ENCODE measurements around the gene FNBP1. TPM values are rescaled to one million over a fixed set of nuclear protein-coding genes. Genes with fewer than 3 reads are reported as not detected.
A peak's percentile ranks its signal among the peaks of the same experiment; 100 is the strongest.

The FNBP1 gene
- total RNA-seq, 8 experiments from 2014 or later, result 18.1 to 85.3 (median 29.3) TPM

DNA sequence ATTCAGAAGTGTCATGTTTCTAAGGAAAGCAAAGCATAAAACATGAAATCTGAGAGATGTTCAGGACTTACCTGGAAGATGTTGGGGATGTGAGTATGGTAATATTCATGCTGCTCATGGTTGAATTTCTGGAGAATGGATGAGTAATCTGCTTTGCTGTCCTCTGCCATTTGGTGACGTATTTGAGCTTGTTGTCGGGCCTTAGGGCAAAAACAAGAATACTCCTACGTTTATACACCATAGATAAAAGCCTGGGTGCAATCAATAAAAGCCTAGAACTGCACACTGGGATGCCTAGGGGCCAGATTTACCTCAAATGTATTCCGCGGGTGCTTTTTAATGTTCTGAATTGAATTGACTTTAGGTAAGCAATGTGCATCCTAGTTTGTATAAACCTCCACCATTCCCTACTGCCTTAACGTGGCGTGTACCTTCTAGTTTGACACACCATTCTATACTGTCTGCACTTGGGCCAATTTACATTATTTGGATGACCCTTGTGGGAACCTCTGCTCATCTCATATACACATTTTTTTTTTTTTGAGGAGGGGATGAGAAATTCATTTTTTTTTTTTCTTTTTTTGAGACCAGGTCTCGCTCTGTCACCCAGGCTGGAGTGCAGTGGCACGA lies 113.4 kb downstream of the FNBP1 start:
- Histone ChIP-seq H3K4me1 (replicated peaks in 1 of 2) (peaks cover 13 to 14% of the 10 kb centered on the region in 2 donors), H3K27ac (no peak overlapping the region), H3K4me3 (no peak overlapping the region)
- in situ Hi-C loops (cut with MboI; ENCODE audit: low pct_unique_long_range_greater_than_20kb in 2 of 9, low sequenced_read_pairs in 9 of 9, unreplicated experiment in 9 of 9), result no loop called here
- ATAC-seq (replicated peaks in 6 of 8), result peak in 1 of 8 experiments; percentile 27
- WGBS, 10 experiments, result 71 to 100% (median 94%) methylated on average over 1 to 9 of the region's 9 CpGs

DNA sequence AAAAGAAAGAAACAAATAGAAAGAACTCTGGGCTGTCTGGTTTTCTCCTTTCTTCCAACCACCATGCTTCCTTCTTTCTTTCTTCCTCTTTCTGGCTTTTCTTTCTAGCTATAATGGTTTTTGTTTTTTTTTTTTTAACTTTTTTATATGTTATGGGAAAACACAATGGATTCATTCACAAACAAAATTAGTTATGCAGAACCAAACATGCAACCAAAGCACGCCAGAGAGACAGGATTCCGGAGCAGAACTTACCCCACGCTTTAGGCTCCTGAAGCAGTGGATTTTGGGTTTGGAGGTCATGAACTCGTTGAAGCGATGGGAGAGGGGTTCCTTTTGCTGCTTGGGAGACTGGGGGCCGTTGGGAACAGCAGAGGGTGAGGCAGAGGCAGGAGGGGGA lies 119.4 kb downstream of the FNBP1 start:
- no peak overlapping the region for H3K27ac ChIP-seq
- 60 to 100% (median 93%) methylated on average over 1 to 4 of the region's 6 CpGs; no CpG with 5 or more reads in 1 of the 10 experiments for WGBS, 10 experiments
- H3K4me3 ChIP-seq, result no peak overlapping the region
- no peak for ATAC-seq (replicated peaks in 6 of 8)
- in situ Hi-C loops (cut with MboI; ENCODE audit: low pct_unique_long_range_greater_than_20kb in 2 of 9, low sequenced_read_pairs in 9 of 9, unreplicated experiment in 9 of 9), result no loop called here
- no peaks in the 10 kb centered on the region for H3K4me1 ChIP-seq (replicated peaks in 1 of 2)

DNA sequence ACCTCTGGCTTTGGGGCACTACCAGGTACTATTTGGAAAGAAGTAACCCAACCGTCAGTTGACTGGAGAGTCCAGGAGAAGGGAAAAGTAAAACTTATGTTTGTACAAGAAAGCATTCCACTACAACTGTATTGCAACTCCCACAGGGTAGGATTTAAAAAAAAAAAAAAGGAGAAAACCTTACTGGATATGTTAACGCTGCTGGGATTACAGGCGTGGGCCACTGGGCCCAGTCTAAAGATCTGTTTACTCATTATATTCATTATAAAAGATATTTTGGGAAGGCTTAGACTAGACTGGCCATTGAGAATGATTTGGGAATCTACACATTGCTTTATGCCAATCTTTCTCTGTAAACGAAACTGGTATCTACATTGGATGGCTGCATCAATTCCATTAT lies 121.1 kb downstream of the FNBP1 start:
- H3K27ac ChIP-seq, result no peak overlapping the region
- ATAC-seq (replicated peaks in 6 of 8), result peak in 2 of 8 experiments; percentile 58 to 61
- H3K4me3 ChIP-seq, result no peak overlapping the region
- in situ Hi-C loops (cut with MboI; ENCODE audit: low pct_unique_long_range_greater_than_20kb in 2 of 9, low sequenced_read_pairs in 9 of 9, unreplicated experiment in 9 of 9), result no loop called here
- 60 to 97% (median 90%) methylated on average over 1 to 4 of the region's 4 CpGs; no CpG with 5 or more reads in 3 of the 10 experiments for WGBS, 10 experiments
- H3K4me1 ChIP-seq (replicated peaks in 1 of 2), result no peaks in the 10 kb centered on the region

DNA sequence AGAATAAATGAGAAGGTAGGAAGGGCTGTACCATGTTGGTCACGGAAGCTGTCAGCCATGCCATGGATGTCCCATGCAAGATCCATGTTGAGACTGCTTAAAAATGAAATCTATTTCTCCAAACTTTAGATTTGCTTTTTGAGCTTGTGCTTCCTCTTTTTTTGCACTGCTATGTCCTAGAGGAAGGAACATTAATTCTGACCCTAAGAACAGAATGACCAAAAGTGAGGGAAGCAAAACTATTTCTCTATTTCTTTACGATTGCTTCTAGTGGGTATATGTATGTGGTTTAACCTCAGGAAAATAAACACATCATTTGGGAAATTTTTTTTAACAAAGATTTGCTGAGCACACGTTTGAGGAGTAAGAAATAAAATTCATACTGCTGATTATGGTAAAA lies 123.1 kb downstream of the FNBP1 start:
- no peak for ATAC-seq (replicated peaks in 6 of 8)
- 76 to 100% (median 94%) methylated on average over 1 to 3 of the region's 3 CpGs for WGBS, 10 experiments
- Histone ChIP-seq H3K4me1 (replicated peaks in 1 of 2) (no peaks in the 10 kb centered on the region), H3K27ac (no peak overlapping the region), H3K4me3 (no peak overlapping the region)
- in situ Hi-C loops (cut with MboI; ENCODE audit: low pct_unique_long_range_greater_than_20kb in 2 of 9, low sequenced_read_pairs in 9 of 9, unreplicated experiment in 9 of 9), result no loop called here

DNA sequence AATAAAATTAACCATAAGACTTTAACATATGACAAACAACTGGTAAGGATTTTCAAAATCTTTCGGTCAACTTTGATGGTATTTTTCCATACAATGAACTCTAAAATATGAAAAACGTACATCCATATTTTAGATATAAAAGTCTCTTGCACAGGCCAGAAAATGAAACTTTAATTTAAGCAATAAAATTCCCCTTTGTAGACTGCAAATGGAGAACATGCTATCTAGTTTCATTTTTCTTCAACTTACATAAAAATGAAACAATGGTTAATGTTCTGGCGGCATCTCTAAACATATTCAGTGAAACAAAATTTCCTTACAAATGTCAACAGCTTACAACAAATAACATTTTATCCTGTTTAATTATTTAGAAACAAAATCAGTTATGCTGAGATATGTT lies 123.7 kb downstream of the FNBP1 start:
- 0 to 100% (median 62%) methylated on average over 1 to 3 of the region's 3 CpGs for WGBS, 10 experiments
- H3K4me1 ChIP-seq (replicated peaks in 1 of 2), result no peaks in the 10 kb centered on the region
- ATAC-seq (replicated peaks in 6 of 8), result no peak
- H3K4me3 ChIP-seq, result no peak overlapping the region
- in situ Hi-C loops (cut with MboI; ENCODE audit: low pct_unique_long_range_greater_than_20kb in 2 of 9, low sequenced_read_pairs in 9 of 9, unreplicated experiment in 9 of 9), result no loop called here
- no peak overlapping the region for H3K27ac ChIP-seq

DNA sequence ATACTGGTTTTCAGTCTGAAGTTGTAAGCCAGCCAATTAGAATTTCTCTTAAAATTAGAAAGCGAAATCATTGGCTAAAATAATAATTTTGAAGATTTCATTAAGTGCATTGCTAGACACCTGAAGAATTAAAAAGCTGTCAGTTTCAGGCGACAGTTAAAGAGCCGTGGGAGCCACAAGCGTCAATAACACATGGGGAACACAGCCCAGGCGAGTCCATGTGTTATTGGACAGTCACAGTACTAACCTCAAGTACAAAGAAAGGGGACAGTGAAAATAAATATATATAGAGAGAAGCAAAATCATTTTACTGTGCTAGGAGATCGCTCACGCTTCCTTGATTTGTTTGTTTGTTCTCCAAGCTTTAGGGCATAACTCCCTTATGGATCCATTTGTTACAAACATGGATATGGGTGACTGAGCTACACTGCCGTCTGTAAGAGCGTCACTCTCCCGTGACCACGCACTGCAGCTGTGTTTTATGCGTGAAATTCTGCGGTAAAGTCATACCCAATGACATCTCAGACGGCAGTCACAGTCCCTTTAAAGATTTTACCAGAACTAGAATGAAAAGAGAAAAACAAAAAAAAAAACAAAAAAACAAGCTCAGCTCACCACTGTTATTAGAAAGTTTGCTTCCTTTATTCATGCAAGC lies 124.6 kb downstream of the FNBP1 start:
- WGBS, 10 experiments, result 71 to 100% (median 95%) methylated on average over 1 to 14 of the region's 14 CpGs
- Histone ChIP-seq H3K4me3 (no peak overlapping the region), H3K27ac (no peak overlapping the region), H3K4me1 (replicated peaks in 1 of 2) (no peaks in the 10 kb centered on the region)
- in situ Hi-C loops (cut with MboI; ENCODE audit: low pct_unique_long_range_greater_than_20kb in 2 of 9, low sequenced_read_pairs in 9 of 9, unreplicated experiment in 9 of 9), result no loop called here
- no peak for ATAC-seq (replicated peaks in 6 of 8)

DNA sequence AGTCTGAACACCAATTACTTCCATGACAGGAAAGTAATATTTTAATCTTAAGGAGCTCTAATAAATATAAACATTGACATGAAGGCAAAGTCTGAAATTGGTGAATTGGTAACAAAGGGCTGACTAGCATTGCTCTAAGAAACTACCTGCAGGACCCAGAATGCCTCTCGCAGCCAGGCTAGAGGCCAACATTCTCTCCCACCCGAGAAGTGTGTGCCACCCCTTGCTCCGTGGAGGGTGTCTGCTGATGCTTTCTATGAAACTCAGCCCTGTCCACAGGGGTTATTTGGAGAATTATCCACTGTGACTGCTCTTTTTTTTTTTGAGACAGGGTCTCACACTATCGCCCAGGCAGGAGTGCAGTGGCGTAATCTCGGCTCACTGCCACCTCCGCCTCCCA lies 126.3 kb downstream of the FNBP1 start:
- no peak for ATAC-seq (replicated peaks in 6 of 8)
- no peaks in the 10 kb centered on the region for H3K4me1 ChIP-seq (replicated peaks in 1 of 2)
- in situ Hi-C loops (cut with MboI; ENCODE audit: low pct_unique_long_range_greater_than_20kb in 2 of 9, low sequenced_read_pairs in 9 of 9, unreplicated experiment in 9 of 9), result no loop called here
- no peak overlapping the region for H3K4me3 ChIP-seq
- H3K27ac ChIP-seq, result no peak overlapping the region
- WGBS, 10 experiments, result 80 to 98% (median 92%) methylated on average over 1 to 5 of the region's 7 CpGs; no CpG with 5 or more reads in 5 of the 10 experiments

DNA sequence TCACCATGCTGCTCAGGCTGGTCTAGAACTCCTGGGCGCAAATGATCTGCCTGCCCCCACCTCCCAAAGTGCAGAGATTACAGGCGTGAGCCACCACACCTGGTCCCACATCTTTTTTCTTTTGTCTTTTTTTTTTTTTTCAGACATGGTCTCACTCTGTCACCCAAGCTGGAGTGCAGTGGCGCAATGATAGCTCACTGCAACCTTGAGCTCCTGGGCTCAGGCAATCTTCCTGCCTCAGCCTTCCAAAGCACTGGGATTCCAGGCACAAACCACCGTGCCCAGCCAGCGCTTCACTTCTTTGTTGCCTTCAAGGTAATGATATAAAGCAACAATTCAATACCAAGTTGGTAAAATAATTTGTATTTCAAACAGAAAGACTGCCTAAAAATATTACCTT lies 128.9 kb downstream of the FNBP1 start:
- no peak overlapping the region for H3K27ac ChIP-seq
- in situ Hi-C loops (cut with MboI; ENCODE audit: low pct_unique_long_range_greater_than_20kb in 2 of 9, low sequenced_read_pairs in 9 of 9, unreplicated experiment in 9 of 9), result no loop called here
- 88 to 100% (median 95%) methylated on average over 1 to 5 of the region's 5 CpGs; no CpG with 5 or more reads in 3 of the 10 experiments for WGBS, 10 experiments
- no peak overlapping the region for H3K4me3 ChIP-seq
- ATAC-seq (replicated peaks in 6 of 8), result no peak
- peaks cover 1 to 7% of the 10 kb centered on the region in 2 donors for H3K4me1 ChIP-seq (replicated peaks in 1 of 2)

DNA sequence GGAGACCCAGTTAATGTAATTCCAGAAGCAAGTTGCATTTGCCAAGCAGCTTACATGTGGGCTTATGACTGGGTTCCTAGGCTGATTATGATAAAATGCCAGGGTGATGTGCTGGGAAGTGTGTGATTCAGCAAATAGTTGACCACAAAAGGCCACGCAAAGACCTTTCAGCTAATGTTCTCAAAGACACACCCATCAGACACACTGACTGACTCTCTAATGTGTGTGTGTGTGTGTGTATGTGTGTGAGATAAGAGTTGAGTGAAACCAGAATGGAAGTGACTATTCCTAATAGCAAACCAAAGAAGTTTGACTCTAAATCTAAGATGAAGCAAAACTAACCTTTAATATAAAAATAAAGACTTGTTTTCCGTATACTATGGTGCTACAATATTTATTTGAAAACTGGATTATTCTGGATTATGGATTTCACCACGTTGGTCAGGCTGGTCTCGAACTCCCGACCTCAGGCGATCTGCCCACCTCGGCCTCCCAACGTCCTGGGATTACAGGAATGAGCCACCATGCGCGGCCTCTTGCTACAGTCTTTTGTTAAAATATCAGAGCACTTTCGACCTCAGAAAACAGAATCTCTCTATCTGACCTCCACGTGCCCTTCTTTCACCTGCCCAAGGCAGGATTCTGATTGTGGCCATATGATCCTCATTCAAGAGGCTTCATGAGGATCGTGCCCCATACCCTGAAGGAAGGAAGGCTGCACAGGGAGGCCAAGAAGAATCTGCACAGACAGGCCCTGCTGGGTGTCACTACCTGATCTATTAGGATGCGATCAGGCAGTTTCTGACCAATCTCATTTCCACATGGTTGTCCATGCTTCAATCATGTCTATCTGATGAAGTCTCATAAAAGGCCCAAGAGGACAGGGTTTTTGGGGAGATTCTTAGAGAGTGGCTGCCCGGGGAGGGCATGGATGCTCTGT lies 132.1 kb downstream of the FNBP1 start:
- in situ Hi-C loops (cut with MboI; ENCODE audit: low pct_unique_long_range_greater_than_20kb in 2 of 9, low sequenced_read_pairs in 9 of 9, unreplicated experiment in 9 of 9), result no loop called here
- ATAC-seq (replicated peaks in 6 of 8), result peak; percentile 42 to 93 (median 78)
- H3K4me1 ChIP-seq (replicated peaks in 1 of 2), result peaks cover 7 to 13% of the 10 kb centered on the region in 2 donors
- H3K27ac ChIP-seq, result no peak overlapping the region
- no peak overlapping the region for H3K4me3 ChIP-seq
- 66 to 100% (median 90%) methylated on average over 1 to 12 of the region's 15 CpGs; no CpG with 5 or more reads in 1 of the 10 experiments for WGBS, 10 experiments

DNA sequence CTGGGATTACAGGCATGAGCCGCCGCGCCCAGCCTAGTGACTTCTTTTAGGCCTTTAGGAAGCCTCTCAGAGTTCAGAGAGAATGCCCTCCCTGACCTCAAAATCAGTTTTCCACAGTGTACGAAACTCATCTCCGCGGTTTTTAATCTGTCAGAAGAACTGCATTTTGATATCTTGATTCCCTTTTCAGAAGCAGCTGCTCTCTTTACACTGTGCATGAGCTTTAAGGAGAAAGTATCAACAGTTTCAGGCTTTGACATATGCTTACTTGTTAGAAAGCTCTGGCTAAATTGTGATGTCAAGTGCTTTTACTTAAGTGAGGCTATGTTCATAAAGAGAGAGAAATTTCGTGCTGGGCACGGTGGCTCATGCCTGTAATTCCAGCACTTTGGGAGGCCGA lies 133.1 kb downstream of the FNBP1 start:
- 0 to 98% (median 90%) methylated on average over 1 to 9 of the region's 9 CpGs; no CpG with 5 or more reads in 1 of the 10 experiments for WGBS, 10 experiments
- in situ Hi-C loops (cut with MboI; ENCODE audit: low pct_unique_long_range_greater_than_20kb in 2 of 9, low sequenced_read_pairs in 9 of 9, unreplicated experiment in 9 of 9), result no loop called here
- Histone ChIP-seq H3K4me1 (replicated peaks in 1 of 2) (peaks cover 7 to 13% of the 10 kb centered on the region in 2 donors), H3K4me3 (no peak overlapping the region), H3K27ac (no peak overlapping the region)
- no peak for ATAC-seq (replicated peaks in 6 of 8)

DNA sequence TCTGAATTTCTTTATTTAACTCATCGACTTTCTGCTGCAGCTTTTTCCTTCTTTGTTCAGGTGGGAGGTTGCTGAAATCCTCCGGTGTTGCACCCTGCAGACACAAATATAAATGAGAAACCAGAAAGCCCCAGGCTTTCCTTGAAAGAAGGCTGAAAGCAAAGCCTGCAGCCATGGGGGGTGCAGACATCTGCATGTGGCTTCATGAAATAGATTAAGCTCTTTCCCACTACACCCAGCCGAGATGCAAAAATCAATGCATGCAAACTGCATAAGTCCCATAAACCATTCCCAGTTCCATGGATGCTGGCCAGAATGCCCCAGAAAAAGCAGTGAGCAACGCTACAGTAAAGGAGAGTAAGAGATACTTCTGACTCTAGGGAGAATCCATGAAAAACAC lies 134.1 kb downstream of the FNBP1 start:
- Histone ChIP-seq H3K27ac (peak overlapping the region; percentile 7 to 48), H3K4me1 (replicated peaks in 1 of 2) (peaks cover 7 to 13% of the 10 kb centered on the region in 2 donors), H3K4me3 (no peak overlapping the region)
- peak in 4 of 8 experiments; percentile 46 to 85 (median 61) for ATAC-seq (replicated peaks in 6 of 8)
- 0 to 80% (median 31%) methylated on average over 1 to 4 of the region's 4 CpGs; no CpG with 5 or more reads in 1 of the 10 experiments for WGBS, 10 experiments
- in situ Hi-C loops (cut with MboI; ENCODE audit: low pct_unique_long_range_greater_than_20kb in 2 of 9, low sequenced_read_pairs in 9 of 9, unreplicated experiment in 9 of 9), result no loop called here

DNA sequence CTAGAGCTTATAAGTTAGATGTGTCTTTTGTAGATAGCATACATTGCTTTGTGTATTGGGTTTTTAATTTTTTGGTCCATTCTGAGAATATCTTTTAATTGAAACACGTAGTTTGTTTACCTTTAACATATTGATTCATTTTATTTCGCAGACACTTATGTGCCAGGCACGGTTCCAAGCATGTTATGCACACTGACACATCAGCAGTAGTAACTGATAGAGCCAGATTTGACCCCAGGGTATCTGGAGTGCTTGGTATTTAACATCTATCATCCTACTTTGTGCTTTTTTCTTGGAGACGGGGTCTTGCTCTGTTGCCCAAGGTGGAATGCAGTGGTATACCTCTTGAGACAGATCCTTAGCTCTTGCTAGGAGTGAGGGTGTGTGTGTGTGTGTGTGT lies 135.8 kb downstream of the FNBP1 start:
- ATAC-seq (replicated peaks in 6 of 8), result no peak
- H3K27ac ChIP-seq, result no peak overlapping the region
- WGBS, 10 experiments, result 33 to 100% (median 93%) methylated on average over 1 to 4 of the region's 4 CpGs; no CpG with 5 or more reads in 2 of the 10 experiments
- no peak overlapping the region for H3K4me3 ChIP-seq
- in situ Hi-C loops (cut with MboI; ENCODE audit: low pct_unique_long_range_greater_than_20kb in 2 of 9, low sequenced_read_pairs in 9 of 9, unreplicated experiment in 9 of 9), result no loop called here
- H3K4me1 ChIP-seq (replicated peaks in 1 of 2), result peaks cover 9 to 13% of the 10 kb centered on the region in 2 donors

DNA sequence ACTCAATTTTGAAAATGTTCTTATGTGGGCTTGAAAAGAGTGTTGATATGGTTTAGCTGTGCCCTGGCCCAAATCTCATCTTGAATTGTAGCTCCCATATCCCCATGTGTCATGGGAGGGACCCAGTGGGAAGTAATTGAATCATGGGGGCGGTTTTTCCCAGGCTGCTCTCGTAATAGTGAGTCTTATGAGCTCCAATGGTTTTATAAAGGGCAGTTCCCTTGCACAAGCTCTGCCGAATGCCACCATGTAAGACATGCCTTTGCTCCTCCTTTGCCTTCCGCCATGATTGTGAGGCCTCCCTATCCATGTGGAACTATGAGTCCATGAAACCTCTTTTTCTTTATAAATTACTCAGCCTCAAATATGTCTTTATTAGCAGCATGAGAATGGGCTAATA lies 136.7 kb downstream of the FNBP1 start:
- H3K4me3 ChIP-seq, result no peak overlapping the region
- H3K4me1 ChIP-seq (replicated peaks in 1 of 2), result peaks cover 10 to 13% of the 10 kb centered on the region in 2 donors
- no peak for ATAC-seq (replicated peaks in 6 of 8)
- in situ Hi-C loops (cut with MboI; ENCODE audit: low pct_unique_long_range_greater_than_20kb in 2 of 9, low sequenced_read_pairs in 9 of 9, unreplicated experiment in 9 of 9), result no loop called here
- WGBS, 10 experiments, result 86 to 100% (median 98%) methylated on average over 1 to 4 of the region's 4 CpGs; no CpG with 5 or more reads in 5 of the 10 experiments
- no peak overlapping the region for H3K27ac ChIP-seq

Data from motor neuron (in vitro differentiated cells).